ENCODE data around the gene CFAP299. TPM values are rescaled to one million over a fixed set of nuclear protein-coding genes. Genes with fewer than 3 reads are reported as not detected.

CFAP299 gene
- total RNA-seq, 1 donor, result 2.5 TPM

DNA sequence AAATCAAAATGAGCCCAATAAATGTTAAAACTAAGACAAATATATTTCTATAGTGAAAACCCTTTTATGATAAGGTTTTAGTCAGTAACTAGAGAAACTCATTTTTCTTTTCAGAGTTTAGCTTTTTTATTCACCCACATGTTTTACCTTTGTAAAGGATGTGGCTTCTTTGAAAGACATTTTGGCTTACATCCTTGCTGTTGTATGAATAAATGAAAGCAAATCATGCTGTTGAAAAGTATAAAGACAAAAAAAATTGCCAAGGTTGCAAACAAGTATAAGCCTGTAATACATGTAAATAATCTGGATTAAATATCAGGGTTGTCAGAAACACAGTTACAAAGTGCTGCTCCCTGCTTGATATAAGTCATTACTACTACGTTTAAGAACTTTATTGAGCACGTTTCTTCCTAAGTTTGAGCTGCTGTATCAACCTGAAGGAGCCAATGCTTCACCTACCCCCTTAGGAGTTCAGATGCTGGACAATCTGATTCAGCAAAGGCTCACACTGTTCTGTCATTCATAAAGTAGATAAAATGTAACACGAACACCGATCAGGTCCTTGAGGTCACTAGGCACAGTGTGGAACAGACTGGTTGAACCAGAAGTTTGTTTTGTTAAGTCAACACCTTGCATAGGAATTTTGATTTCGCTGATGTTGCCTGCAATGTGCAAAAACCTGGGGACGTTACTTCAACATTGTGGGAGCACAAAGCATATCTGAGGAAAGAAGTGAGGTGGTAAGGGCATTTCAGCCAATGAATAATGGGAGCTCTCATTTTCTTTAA, 373.7 kb downstream of the CFAP299 start:
- Histone ChIP-seq H3K79me2 (ENCODE audit: insufficient read depth, low read length) (no peaks in the 10 kb centered on the region), H3K36me3 (ENCODE audit: insufficient read depth, low read length) (no peaks in the 10 kb centered on the region), H3K27me3 (ENCODE audit: insufficient read depth, low read length) (no peaks in the 10 kb centered on the region), H3K4me3 (ENCODE audit: insufficient read depth, low read length) (no peak overlapping the region), H3K4me2 (ENCODE audit: insufficient read depth, low read length) (no peak overlapping the region), H3K9me3 (ENCODE audit: low read depth, low read length) (no peaks in the 10 kb centered on the region), H3K27ac (ENCODE audit: low read depth, low read length) (no peak overlapping the region), H3K4me1 (ENCODE audit: insufficient read depth, low read length) (no peaks in the 10 kb centered on the region), H4K20me1 (ENCODE audit: insufficient read depth, low read length) (no peaks in the 10 kb centered on the region), H2AFZ (ENCODE audit: low read length) (no peak overlapping the region)
- no peak for DNase-seq (ENCODE audit: insufficient read length, low spot score, missing footprints)
- TF ChIP-seq, protein P1, sequence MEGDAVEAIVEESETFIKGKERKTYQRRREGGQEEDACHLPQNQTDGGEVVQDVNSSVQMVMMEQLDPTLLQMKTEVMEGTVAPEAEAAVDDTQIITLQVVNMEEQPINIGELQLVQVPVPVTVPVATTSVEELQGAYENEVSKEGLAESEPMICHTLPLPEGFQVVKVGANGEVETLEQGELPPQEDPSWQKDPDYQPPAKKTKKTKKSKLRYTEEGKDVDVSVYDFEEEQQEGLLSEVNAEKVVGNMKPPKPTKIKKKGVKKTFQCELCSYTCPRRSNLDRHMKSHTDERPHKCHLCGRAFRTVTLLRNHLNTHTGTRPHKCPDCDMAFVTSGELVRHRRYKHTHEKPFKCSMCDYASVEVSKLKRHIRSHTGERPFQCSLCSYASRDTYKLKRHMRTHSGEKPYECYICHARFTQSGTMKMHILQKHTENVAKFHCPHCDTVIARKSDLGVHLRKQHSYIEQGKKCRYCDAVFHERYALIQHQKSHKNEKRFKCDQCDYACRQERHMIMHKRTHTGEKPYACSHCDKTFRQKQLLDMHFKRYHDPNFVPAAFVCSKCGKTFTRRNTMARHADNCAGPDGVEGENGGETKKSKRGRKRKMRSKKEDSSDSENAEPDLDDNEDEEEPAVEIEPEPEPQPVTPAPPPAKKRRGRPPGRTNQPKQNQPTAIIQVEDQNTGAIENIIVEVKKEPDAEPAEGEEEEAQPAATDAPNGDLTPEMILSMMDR (IDR thresholded peaks at IDR 0.05; ENCODE audit: extremely low read depth, low read depth, low read length), result no peak

DNA sequence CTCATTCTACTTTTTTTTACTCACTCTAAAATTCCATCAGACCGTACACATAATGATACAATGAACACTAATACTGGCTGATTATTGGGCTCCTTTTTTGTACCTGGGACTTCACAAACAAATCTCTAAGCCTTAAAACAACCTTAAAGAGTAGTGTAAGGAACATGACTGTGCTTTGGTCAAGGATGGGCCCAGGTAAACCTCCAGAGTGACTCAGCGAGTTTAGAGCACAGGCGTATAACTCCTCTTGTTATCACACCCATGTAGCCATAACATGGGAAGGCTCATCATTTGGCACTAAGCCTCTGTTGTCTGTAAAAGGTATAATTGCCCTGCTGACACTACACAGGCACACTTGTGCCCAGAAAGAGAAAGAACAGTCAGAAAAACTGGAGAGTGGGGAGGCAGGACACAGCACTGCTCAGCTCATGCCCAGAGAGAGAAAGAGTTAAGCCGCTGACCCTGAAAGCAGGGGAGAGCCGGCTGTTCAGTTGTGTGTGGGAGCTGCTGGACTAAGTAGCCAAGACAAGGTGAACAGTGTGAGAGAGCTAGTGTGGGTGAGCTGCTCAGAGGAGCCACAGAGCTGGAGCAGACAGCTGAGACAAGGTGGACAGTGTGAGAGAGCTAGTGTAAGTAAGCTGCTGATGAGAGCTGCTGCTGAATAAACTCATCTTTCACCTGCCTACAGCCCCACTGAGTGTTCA, 375.4 kb downstream of the CFAP299 start:
- Histone ChIP-seq H3K36me3 (ENCODE audit: insufficient read depth, low read length) (no peaks in the 10 kb centered on the region), H3K79me2 (ENCODE audit: insufficient read depth, low read length) (no peaks in the 10 kb centered on the region), H3K4me3 (ENCODE audit: insufficient read depth, low read length) (no peak overlapping the region), H4K20me1 (ENCODE audit: insufficient read depth, low read length) (no peaks in the 10 kb centered on the region), H3K4me2 (ENCODE audit: insufficient read depth, low read length) (no peak overlapping the region), H3K27ac (ENCODE audit: low read depth, low read length) (no peak overlapping the region), H3K27me3 (ENCODE audit: insufficient read depth, low read length) (no peaks in the 10 kb centered on the region), H3K9me3 (ENCODE audit: low read depth, low read length) (no peaks in the 10 kb centered on the region), H2AFZ (ENCODE audit: low read length) (no peak overlapping the region), H3K4me1 (ENCODE audit: insufficient read depth, low read length) (no peaks in the 10 kb centered on the region)
- no peak for DNase-seq (ENCODE audit: insufficient read length, low spot score, missing footprints)
- TF ChIP-seq, protein P1 (IDR thresholded peaks at IDR 0.05; ENCODE audit: extremely low read depth, low read depth, low read length), result no peak

DNA sequence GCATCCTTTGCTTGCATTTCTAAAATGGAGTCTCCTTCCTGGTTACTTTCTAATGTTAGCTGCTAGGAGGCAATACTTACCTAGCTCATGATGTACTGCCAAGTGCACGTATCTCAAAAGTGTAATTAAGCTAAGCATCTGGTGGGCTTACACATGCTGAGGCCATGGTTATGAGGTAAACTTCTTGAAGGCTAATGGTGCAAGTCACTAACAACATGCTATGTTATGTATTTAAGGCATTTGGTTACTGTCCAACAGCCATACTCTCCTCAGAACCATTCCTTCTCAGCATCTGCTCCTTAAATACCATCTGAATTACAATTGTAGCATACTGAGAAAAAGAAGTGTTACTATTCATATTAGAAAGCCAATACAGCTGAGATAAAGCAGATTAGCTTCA, 376.4 kb downstream of the CFAP299 start:
- H3K9me3 ChIP-seq (ENCODE audit: low read depth, low read length), result no peaks in the 10 kb centered on the region
- H3K79me2 ChIP-seq (ENCODE audit: insufficient read depth, low read length), result no peaks in the 10 kb centered on the region
- H3K4me3 ChIP-seq (ENCODE audit: insufficient read depth, low read length), result no peak overlapping the region
- DNase-seq (ENCODE audit: insufficient read length, low spot score, missing footprints), result no peak
- H3K4me2 ChIP-seq (ENCODE audit: insufficient read depth, low read length), result no peak overlapping the region
- TF ChIP-seq, protein P1 (IDR thresholded peaks at IDR 0.05; ENCODE audit: extremely low read depth, low read depth, low read length), result no peak
- no peak overlapping the region for H2AFZ ChIP-seq (ENCODE audit: low read length)
- H3K4me1 ChIP-seq (ENCODE audit: insufficient read depth, low read length), result no peaks in the 10 kb centered on the region
- no peak overlapping the region for H3K27ac ChIP-seq (ENCODE audit: low read depth, low read length)
- H4K20me1 ChIP-seq (ENCODE audit: insufficient read depth, low read length), result no peaks in the 10 kb centered on the region
- H3K36me3 ChIP-seq (ENCODE audit: insufficient read depth, low read length), result no peaks in the 10 kb centered on the region
- no peaks in the 10 kb centered on the region for H3K27me3 ChIP-seq (ENCODE audit: insufficient read depth, low read length)

DNA sequence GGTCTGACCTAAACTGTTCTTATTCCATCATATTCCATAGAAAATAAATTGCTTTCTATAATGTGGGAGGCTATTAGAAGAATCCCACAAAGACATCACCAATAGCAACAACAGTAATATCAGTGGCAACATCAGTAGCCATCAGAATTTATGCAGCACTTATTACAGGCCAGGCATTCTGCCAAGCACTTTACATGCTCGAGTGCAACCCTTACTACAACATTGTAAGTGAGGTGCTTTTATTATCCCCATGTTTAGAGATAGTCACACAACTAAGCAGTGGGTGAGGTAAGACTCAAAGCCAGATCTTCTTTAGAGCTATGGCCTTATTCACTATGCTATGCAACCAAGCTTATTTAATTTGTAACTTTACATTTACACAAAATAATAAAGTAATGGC, 377.9 kb downstream of the CFAP299 start:
- no peak overlapping the region for H2AFZ ChIP-seq (ENCODE audit: low read length)
- no peaks in the 10 kb centered on the region for H3K4me1 ChIP-seq (ENCODE audit: insufficient read depth, low read length)
- H3K4me2 ChIP-seq (ENCODE audit: insufficient read depth, low read length), result no peak overlapping the region
- H3K36me3 ChIP-seq (ENCODE audit: insufficient read depth, low read length), result no peaks in the 10 kb centered on the region
- H3K27ac ChIP-seq (ENCODE audit: low read depth, low read length), result no peak overlapping the region
- no peaks in the 10 kb centered on the region for H3K9me3 ChIP-seq (ENCODE audit: low read depth, low read length)
- no peaks in the 10 kb centered on the region for H3K27me3 ChIP-seq (ENCODE audit: insufficient read depth, low read length)
- H3K79me2 ChIP-seq (ENCODE audit: insufficient read depth, low read length), result no peaks in the 10 kb centered on the region
- no peak overlapping the region for H3K4me3 ChIP-seq (ENCODE audit: insufficient read depth, low read length)
- DNase-seq (ENCODE audit: insufficient read length, low spot score, missing footprints), result no peak
- TF ChIP-seq, protein P1 (IDR thresholded peaks at IDR 0.05; ENCODE audit: extremely low read depth, low read depth, low read length), result no peak
- H4K20me1 ChIP-seq (ENCODE audit: insufficient read depth, low read length), result no peaks in the 10 kb centered on the region
